NCI-H187 treated with DMSO at 0.1 percent for 48 hours (cell line): ENCODE data around the gene CHD3.
A peak's percentile ranks its signal among the peaks of the same experiment; 100 is the strongest.

Source experiments
- DNase-seq: peaks from one replicate; lab custom pipeline; 2025; lab: John Stamatoyannopoulos, UW

CHD3 gene

DNA sequence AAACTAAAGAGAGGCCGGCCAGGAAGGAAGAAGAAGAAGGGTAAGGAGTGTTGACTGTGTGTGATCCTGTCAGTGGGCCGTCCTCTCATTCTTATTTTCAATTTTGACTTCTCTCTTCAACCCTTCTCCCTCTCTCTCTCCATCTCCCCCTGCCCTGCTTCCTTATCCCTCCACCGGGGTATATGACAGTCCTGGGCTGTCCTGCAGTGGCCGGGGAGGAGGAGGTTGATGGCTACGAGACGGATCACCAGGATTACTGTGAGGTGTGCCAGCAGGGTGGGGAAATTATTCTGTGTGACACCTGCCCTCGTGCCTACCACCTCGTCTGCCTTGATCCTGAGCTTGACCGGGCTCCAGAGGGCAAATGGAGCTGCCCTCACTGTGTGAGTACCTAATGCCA lies 5.6 kb downstream of the CHD3 start:
- DNase-seq, result no peak

- no peak for DNase-seq
These were observed 6.3 kb downstream of the CHD3 start for GRCh38 chr17:7894866-7895265.

- DNase-seq, result no peak
These were observed 8.5 kb downstream of the CHD3 start for GRCh38 chr17:7897090-7897489.

- DNase-seq, result no peak
These were observed 9.2 kb downstream of the CHD3 start for GRCh38 chr17:7897773-7898172.

GRCh38 chr17:7903154-7904103 lies 14.8 kb downstream of the CHD3 start:
- DNase-seq, result peak; percentile 47

DNA sequence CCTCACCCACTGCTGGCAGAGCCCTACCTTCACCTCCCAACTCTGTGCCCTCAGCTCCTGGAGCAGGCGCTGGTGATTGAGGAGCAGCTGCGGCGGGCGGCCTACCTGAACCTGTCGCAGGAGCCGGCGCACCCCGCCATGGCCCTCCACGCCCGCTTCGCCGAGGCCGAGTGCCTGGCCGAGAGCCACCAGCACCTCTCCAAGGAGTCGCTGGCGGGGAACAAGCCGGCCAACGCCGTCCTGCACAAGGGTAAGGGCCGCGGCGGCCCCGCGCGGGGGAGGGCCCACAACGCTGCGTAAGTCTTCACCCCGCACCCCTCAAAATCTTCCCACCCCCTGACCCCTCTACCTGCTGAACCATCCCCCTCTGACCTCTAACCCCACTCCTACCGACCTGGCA lies 20.5 kb downstream of the CHD3 start:
- no peak for DNase-seq

- DNase-seq, result no peak
These were observed 21.7 kb downstream of the CHD3 start for GRCh38 chr17:7910281-7910680.

- DNase-seq, result no peak
These were observed 22.1 kb downstream of the CHD3 start for GRCh38 chr17:7910711-7911110.

DNA sequence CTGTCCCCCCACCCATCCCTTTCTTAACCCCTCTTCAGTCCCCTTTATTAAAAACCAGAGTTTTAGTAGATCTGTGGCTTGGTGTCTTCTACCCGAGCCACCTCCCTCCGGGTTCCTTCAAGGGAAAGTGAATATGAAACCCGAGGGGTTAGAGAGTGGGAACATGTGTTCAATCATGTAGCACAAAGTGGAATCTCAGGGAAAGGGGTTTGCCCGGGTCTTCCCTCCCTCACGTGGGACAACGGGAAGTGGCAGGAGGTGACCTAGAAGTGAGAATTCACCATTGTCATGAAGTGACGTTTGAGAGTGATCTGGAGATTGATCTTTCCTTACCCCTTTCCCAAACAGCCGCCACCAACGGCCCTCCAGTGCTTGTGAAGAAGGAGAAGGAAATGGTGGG lies 22.5 kb downstream of the CHD3 start:
- no peak for DNase-seq

DNA sequence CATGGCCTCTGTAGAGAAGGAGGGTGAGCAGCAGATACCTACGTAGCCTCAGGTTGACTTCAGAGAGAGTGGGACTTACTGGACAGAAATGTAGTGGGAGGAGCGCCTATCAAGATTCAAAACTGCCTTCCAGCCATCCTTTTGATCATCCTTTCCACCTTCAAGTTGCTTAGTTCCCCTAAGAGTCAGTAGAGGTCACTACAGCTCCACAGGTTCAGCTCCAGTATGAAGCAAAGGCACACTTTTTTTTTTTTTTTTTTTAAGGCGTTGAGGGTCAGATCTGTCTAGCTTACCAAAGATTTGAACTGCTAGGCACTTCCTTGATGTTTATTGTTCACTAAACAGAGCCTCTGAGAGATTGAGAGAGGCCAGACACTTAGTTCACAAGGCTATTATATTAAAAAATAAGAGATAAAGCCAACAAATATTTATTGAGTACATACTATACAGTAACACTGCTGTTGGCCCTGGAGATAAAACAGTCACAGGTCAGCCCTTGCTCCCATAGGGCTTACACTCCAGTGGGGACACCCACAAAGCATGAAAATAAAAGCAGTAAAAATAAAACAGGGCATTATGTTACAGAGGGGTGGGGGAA lies 24.4 kb downstream of the CHD3 start:
- DNase-seq, result no peak

DNA sequence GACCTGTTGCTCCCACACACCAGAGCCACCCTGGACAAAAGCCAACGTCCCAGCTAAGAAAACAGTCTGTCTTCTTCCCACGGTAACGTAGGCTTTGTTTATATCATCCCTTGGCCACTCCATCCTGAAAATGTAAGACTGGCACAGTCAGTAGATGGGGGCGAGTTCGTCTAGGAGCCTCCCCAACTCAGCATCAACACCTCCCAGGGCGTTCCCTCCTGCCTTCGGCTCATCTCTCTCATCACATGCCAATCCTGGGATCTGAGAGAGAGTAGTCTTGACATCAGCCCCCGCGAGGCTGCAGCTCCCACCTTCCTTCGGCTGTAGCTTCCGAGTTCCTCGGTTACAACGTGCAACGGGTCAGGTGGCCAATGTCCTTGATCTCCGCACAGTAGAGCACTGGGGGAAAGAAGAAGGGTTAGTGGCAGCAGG lies 26.6 kb downstream of the CHD3 start:
- no peak for DNase-seq

DNA sequence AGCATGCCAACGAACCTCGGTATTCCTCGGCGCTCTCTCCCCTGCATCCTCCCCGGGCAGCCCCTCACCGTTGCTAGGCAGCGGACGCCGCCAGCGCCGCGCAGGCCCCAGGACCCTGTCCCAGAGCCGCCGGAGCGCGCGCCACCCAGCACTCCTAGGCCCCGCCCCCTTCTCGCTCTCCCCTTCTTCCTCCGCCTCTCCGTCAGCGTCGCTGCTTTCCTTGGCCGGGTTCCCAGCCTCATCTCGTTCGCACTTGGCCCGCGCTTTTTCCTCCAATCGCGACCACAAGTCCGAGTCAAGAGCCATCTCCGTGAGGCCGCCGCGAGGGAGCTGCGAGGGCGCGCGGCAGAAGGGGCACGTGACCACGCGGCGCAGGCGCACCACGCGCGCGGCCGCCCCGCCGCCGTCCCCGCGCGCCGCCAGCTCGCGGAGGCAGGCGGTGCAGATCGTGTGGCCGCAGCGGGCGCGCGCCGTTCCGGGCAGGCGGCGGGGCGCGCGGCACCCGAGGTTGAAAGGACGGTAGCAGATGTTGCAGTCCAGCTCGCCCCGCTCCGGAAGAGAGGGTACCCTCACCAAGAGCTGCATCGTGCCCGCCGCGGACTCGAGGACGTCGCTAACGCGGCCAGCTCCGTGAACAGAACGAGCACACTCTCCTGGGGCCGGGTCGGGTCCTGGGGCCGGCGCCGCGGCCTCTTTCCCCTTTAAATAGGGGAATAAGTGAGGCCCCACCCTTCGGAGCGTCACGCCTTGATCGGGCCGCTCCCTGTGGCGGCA lies 27.2 kb downstream of the CHD3 start, which contains the start of gene RNF227:
Gene RNF227, minus strand, starts transcription at position 679 of the 774 bp plus-strand sequence. Its CDS starts 94 bp downstream, at position 585.
- DNase-seq, result peak; percentile 52

GRCh38 chr17:7916385-7916682 lies 27.7 kb downstream of the CHD3 start:
- no peak for DNase-seq

- no peak for DNase-seq
These were observed 28.2 kb downstream of the CHD3 start for GRCh38 chr17:7916808-7917207.

DNA sequence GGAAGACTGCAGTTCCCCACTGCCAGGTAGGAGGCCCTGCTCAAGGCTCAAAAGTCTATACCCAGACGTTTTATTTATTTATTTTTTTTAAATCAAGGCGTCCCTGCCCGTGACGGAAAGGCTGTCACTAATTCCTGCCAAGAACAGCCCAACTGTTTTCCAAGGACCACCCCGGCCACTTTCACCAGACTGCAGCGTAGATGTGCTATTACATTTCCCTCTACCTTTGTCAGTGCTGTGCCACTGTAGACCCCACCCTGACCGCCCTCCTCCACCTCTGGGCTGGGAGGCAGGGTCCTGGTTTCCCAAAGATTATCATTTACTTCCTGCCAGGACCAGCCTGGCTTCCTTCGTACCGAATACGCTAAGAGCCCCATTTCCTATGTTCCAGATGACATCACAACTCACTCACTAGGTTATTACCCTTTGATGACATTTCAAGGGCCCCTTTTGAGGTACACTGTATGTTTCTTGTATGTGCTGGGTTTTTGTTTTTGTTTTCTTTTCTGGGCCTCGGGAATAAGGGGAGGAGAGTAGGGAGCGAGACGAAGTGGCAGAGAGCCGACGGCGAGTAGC lies 33.8 kb downstream of the CHD3 start:
- DNase-seq, result no peak

GRCh38 chr17:7922845-7923628 lies 34.4 kb downstream of the CHD3 start:
- no peak for DNase-seq

GRCh38 chr17:7927596-7927995 lies 39.0 kb downstream of the CHD3 start:
- DNase-seq, result no peak

DNA sequence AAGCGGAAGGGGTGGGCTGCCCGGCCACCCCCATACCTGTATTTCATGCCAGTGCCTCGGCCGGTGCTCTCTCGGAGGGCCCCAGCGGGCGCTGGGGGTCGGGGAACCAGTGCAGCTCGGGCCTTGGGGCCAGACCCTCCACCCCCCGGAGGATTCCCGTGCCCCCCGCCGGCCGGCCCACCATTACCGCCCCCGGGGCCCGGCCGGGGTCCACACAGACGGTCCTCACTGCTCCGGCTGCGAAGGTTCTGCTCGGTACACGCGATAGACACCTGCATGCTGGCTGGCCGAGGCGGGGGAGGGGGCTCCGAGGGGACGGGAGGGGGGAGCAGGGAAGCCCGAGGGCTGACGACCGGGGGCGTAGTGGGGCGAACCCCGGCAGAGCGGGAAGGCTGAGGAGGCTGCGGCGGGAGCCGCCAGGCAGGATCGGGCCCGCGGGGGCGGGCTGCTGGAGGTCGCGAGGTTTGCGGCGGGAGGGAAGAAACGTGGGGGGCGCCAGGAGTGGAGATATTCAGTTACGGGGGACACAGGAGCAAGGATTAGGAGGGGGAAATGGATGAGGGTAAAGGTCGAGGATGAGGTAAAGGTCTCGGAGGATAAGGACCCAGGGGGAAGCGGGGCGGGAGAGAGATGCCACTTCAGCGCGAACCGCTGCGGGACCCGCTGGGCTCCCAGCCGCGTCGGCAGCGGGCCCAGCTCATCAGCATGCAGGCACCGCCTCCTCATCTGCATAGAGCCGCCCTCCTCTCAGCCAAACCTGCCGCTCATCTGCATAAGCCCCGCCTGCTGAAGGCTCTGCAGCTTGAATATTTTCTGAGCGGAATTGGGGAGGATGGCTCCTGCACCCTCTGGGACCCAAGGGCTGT lies 40.8 kb downstream of the CHD3 start, which contains the start of gene KCNAB3:
Gene KCNAB3, minus strand, starts transcription at position 699 of the 866 bp plus-strand sequence. Its CDS starts 421 bp downstream, at position 278.
- no peak for DNase-seq

DNA sequence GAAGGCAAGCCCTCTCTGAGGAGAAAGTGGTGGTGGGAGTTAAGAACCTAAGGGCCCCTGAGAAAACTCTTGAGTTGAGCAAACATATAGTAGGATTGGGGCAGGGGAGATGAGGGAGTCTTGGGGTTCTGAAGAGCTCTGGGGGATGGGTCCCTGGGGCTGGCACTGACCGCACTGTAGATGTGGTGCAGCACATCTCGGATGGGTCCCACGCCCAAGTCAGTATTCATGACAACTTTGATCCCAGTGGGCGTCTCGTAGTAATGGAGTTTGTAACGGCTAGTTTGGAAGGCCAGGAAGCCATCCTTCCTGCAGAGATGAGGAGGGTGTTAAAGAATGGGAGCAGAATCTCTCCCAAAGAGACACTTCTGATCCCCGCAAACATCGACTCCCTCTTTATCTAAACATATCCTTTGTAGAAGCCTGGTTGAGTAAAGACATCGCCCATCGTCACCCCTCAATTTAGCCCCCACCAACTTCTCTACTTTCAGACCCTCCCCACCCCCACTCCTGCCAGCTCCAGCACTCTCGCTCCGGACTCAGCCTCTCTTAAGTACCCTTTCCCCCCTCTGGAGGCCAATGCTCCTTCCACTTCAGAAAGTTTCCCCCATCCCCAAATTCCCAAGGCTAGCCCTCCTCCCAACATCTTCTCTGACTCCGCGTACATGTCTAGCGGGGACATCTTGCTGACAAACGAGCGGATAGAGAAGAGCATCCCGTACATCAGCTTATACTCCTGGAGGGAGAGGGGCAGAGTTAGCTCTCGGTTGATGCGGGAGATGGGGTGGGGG lies 42.4 kb downstream of the CHD3 start:
- DNase-seq, result no peak
